ENCODE data around the gene CALY.

Gene CALY, protein sequence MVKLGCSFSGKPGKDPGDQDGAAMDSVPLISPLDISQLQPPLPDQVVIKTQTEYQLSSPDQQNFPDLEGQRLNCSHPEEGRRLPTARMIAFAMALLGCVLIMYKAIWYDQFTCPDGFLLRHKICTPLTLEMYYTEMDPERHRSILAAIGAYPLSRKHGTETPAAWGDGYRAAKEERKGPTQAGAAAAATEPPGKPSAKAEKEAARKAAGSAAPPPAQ

DNA sequence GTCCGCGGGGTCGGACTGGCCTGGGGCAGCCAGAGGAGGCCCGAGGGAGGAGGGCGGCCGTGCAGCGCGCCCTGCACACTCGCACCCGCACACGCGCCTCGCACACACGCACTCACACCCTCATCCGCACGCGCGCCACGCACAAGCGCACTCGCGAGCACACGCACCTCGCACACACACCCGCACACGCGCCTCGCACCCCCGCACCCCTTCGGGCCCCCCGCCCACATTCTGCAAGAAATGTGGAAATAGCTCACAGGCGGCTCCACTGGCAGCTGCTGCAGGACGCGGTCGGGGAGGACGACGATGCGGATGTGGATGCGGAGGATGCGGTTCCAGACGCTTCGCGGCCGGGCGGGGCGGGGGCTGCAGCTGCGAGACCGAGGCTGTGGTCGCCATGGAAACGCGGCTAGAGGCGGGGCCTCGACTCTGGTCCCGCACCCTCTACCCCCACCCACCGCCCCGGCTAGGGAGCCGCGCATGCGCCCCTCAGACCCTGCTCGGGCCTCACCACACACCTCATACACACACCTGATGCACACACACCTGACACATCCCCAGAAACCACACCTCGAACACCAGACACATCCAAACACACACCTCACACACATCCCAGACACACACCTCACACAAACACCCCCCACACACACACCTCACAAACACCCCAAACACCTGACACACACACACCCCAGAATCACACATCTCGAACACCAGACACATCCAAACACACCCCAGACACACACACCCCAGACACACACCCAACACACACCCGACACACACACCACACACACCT is at the start of gene CALY:
Gene CALY, minus strand, starts transcription at position 320 of the 793 bp plus-strand sequence. CDS start 7,907 bp downstream, outside the sequence.
- H3K27ac ChIP-seq, result no peak within 1 kb of the TSS
- no peak for TF ChIP-seq ZFX (IDR thresholded peaks at IDR 0.05; ENCODE audit: borderline replicate concordance)
- TF ChIP-seq, protein P1, sequence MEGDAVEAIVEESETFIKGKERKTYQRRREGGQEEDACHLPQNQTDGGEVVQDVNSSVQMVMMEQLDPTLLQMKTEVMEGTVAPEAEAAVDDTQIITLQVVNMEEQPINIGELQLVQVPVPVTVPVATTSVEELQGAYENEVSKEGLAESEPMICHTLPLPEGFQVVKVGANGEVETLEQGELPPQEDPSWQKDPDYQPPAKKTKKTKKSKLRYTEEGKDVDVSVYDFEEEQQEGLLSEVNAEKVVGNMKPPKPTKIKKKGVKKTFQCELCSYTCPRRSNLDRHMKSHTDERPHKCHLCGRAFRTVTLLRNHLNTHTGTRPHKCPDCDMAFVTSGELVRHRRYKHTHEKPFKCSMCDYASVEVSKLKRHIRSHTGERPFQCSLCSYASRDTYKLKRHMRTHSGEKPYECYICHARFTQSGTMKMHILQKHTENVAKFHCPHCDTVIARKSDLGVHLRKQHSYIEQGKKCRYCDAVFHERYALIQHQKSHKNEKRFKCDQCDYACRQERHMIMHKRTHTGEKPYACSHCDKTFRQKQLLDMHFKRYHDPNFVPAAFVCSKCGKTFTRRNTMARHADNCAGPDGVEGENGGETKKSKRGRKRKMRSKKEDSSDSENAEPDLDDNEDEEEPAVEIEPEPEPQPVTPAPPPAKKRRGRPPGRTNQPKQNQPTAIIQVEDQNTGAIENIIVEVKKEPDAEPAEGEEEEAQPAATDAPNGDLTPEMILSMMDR (IDR thresholded peaks at IDR 0.05), result no peak

DNA sequence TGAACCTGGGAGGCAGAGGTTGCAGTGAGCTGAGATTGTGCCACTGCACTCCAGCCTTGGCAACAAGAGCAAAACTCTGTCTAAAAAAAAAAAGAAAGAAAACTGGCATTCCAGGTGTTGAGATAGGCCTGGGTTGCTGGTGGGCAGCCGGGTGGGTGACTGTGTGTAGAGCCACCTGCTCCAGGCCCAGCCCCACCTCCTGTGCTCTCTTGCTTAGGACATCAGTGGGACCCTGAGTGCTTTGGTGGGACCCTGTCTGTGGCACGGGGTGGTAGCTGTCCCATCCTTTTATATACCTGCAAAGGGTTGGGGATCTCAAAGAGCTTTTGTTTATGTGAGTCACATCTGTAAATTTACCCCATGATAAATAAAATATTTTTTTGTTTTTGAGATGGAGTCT is 48.5 kb upstream of the CALY start:
- TF ChIP-seq, protein P1 (IDR thresholded peaks at IDR 0.05), result no peak
- no peak overlapping the region for H3K27ac ChIP-seq

DNA sequence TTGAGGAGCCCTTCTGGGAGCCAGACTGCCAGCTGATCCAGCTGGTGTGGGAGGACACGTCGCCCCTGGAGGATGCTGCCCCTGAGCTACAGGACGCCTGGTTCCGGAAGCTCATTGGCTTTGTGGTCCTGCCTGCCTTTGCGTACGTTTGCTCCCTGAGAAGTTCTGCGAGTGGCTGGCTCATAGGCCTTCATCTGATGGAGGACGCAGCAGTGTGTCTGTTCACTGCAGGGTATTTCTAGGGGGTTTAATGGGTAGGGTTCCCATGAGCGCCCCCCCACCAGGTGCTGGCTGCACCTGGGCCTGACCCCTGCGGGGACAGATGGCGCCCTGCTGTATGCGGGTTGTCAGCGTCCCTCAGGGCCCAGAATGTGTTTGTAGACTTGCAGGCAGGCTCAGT is 47.4 kb upstream of the CALY start:
- TF ChIP-seq ZFX (IDR thresholded peaks at IDR 0.05; ENCODE audit: borderline replicate concordance), result no peak
- TF ChIP-seq, protein P1 (IDR thresholded peaks at IDR 0.05), result no peak
- no peak overlapping the region for H3K27ac ChIP-seq

DNA sequence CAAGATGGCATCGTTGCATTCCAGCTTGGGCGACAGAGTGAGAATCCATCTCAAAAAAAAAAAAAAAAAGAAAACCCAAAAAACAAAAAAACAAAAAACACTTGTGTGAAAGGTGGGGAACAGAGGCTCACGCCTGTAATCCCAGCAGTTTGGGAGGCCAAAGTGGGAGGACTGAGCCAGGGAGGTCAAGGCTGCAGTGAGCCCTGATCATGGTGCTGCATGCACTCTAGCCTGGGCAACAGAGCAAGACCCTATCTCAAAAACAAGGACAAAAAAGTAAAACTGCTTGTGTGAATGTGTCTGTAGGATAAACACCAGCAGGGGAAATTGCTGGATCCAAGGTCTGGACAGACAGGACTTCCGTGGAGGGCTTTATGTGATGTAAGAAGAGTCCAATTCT is 46.9 kb upstream of the CALY start:
- no peak for TF ChIP-seq ZFX (IDR thresholded peaks at IDR 0.05; ENCODE audit: borderline replicate concordance)
- TF ChIP-seq, protein P1 (IDR thresholded peaks at IDR 0.05), result no peak
- H3K27ac ChIP-seq, result no peak overlapping the region

DNA sequence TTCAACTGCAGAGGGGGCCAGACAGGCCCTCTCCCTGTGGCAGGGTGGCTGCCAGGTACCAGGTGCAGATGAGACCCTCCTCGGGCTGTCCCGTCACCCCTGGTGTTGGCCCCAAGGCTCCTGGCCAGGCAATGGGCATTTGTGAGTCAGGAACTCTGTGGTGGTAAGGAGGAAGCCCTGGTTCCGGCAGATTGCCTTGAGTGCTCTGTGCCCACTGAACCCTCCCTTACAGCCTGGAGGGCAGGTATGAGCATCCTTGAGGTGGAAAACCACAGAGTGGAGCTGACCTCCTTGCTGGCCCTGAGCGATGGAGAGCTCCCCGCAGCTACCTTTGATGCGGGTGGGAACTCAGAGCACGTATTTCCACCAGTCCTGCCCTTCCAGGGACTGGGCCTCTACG is 44.3 kb upstream of the CALY start:
- no peak for TF ChIP-seq ZFX (IDR thresholded peaks at IDR 0.05; ENCODE audit: borderline replicate concordance)
- TF ChIP-seq, protein P1 (IDR thresholded peaks at IDR 0.05), result no peak
- no peak overlapping the region for H3K27ac ChIP-seq

DNA sequence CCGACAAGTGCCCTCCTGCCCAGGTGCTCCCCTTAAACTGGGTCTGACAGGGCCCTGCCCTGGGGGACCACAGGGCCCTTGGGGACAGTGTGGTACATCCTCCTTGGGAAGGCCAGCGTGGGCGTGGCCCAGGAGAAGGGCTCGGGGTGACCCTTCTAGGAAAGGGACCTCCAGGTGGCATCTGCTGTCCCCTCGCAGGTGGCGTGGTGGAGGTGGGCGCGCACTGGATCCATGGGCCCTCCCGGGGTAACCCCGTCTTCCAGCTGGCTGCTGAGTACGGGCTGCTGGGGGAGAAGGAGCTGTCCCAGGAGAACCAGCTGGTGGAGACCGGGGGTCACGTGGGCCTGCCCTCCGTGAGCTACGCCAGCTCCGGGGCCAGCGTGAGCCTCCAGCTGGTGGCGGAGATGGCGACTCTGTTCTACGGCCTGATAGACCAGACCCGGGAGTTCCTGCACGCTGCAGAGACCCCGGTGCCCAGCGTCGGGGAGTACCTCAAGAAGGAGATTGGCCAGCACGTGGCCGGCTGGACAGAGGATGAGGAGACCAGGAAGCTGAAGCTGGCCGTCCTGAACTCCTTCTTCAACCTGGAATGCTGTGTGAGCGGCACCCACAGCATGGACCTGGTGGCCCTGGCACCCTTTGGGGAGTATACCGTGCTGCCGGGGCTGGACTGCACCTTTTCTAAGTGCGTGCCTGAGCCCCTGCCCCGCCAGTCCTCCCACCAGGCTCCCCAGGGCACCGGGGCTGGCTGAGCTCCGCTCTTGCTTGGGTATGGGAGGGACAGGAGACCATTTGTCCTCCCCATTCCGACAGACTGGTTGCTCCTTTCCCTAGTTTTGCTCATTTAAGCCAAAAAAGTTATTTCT is 43.3 kb upstream of the CALY start:
- H3K27ac ChIP-seq, result peak overlapping the region; percentile 48
- TF ChIP-seq, protein P1 (IDR thresholded peaks at IDR 0.05), result no peak
- TF ChIP-seq ZFX (IDR thresholded peaks at IDR 0.05; ENCODE audit: borderline replicate concordance), result no peak

All from 22Rv1 (cell line).